A549 (cell line): ENCODE results near the gene FCN1. TPM values are rescaled to one million over a fixed set of nuclear protein-coding genes. Genes with fewer than 3 reads are reported as not detected.

Experiments
- ATAC-seq, 2 experiments: fragments of 200-7000 bp in 1 of 2; fragments of >200 bp in 1 of 2; cut with Nextera tagmentation in 1 of 2; cut with Tn5 transposase in 1 of 2; 3 replicates each; pipeline versions ENCODE4 v1.8.0 to v1.9.1; 2018 to 2020; ENCODE audit warnings: mild to moderate bottlenecking in 1 of 2, moderate library complexity in 1 of 2
- CTCF ChIA-PET: fragments of 300-600 bp; sonication (Branson Sonifier 250); formaldehyde crosslinking; extraction: SDS; loops from one replicate; lab custom pipeline; 2021; ENCODE audit warnings: antibody characterized with exemption, inconsistent platforms; lab: Yijun Ruan, JAX
- POLR2A ChIA-PET: fragments of 350-600 bp; formaldehyde crosslinking; extraction: SDS; loops from one replicate; lab custom pipeline; 2021; ENCODE audit warnings: antibody characterized with exemption, inconsistent platforms; lab: Yijun Ruan, JAX
- DNase-seq, 2 experiments: peaks; one replicate each; pipeline versions ENCODE4 v3.0.0 to v3.0.0-alpha.2; 2011 to 2016; ENCODE audit warnings: low read depth in 1 of 2, low spot score in 1 of 2
- FAIRE-seq: peaks from 2 replicates; lab custom pipeline; 2011; peaks lifted over from hg19 to GRCh38; lab: Jason Lieb, UNC
- H3K27ac ChIP-seq, 2 experiments: fragments of >200 bp; sonication (Bioruptor Twin); formaldehyde crosslinking; 3 replicates each; pipeline ENCODE4 v1.5.1; 2016 to 2017
- H3K4me1 ChIP-seq: fragments of >200 bp; sonication (Bioruptor Twin); formaldehyde crosslinking; 3 replicates; pipeline ENCODE4 v1.6.1; 2016
- H3K4me2 ChIP-seq: fragments of >200 bp; sonication (Bioruptor Twin); formaldehyde crosslinking; 3 replicates; pipeline ENCODE4 v1.6.1; 2016
- H3K4me3 ChIP-seq: fragments of >200 bp; sonication (Bioruptor Twin); formaldehyde crosslinking; 3 replicates; pipeline ENCODE4 v1.5.1; 2016
- H3K9me3 ChIP-seq: fragments of >200 bp; sonication (Bioruptor Twin); formaldehyde crosslinking; 3 replicates; pipeline ENCODE4 v1.6.1; 2016
- CBX2 ChIP-seq: fragments of 200-600 bp; sonication (generic); IDR thresholded peaks from 2 replicates; pipeline ENCODE4 v1.6.1; 2016; ENCODE audit warnings: low read depth, mild to moderate bottlenecking, borderline replicate concordance
- CHD4 ChIP-seq: fragments of 200-600 bp; sonication (generic); IDR thresholded peaks from 2 replicates; pipeline ENCODE4 v1.6.1; 2016; ENCODE audit warnings: antibody characterized with exemption, mild to moderate bottlenecking, borderline replicate concordance
- EHMT2 ChIP-seq: fragments of 200-600 bp; sonication (generic); IDR thresholded peaks from 2 replicates; pipeline ENCODE4 v1.6.1; 2016; ENCODE audit warnings: antibody characterized with exemption, low read depth, mild to moderate bottlenecking, moderate library complexity
- ESRRA ChIP-seq: fragments of 150-350 bp; IDR thresholded peaks from 2 replicates; pipeline ENCODE4 v1.6.1; 2014; ENCODE audit warnings: mild to moderate bottlenecking, low read length, borderline replicate concordance
- GATA3 ChIP-seq: IDR thresholded peaks from 2 replicates; pipeline ENCODE4 v1.6.1; 2012; ENCODE audit warnings: borderline replicate concordance
- HEYL ChIP-seq: fragments of 250-450 bp; sonication (Bioruptor Pico); IDR thresholded peaks from 2 replicates; pipeline ENCODE4 v1.8.0; 2021; ENCODE audit warnings: mild to moderate bottlenecking, moderate library complexity
- HOXA7 ChIP-seq: fragments of 250-450 bp; sonication (Bioruptor Pico); IDR thresholded peaks from 2 replicates; pipeline ENCODE4 v1.5.0; 2020; ENCODE audit warnings: mild to moderate bottlenecking, moderate library complexity
- HOXB5 ChIP-seq: fragments of 250-450 bp; sonication (Bioruptor Pico); IDR thresholded peaks from 2 replicates; pipeline ENCODE4 v1.5.0; 2020; ENCODE audit warnings: mild to moderate bottlenecking, moderate library complexity
- KDM5A ChIP-seq: fragments of 200-600 bp; sonication (generic); IDR thresholded peaks from 2 replicates; pipeline ENCODE4 v1.6.1; 2016; ENCODE audit warnings: antibody characterized with exemption, mild to moderate bottlenecking
- MAFK ChIP-seq: fragments of 450-650 bp; IDR thresholded peaks from 2 replicates; pipeline ENCODE4 v1.6.1; 2014; ENCODE audit not compliant: partially characterized antibody
- NPAS2 ChIP-seq: fragments of 250-450 bp; sonication (Bioruptor Pico); IDR thresholded peaks from 2 replicates; pipeline ENCODE4 v1.8.0; 2022; ENCODE audit warnings: mild to moderate bottlenecking, moderate library complexity, borderline replicate concordance
- PHF8 ChIP-seq: fragments of 200-600 bp; sonication (generic); IDR thresholded peaks from 2 replicates; pipeline ENCODE4 v1.6.1; 2016; ENCODE audit warnings: low read depth, mild to moderate bottlenecking, antibody characterized with exemption, moderate library complexity, borderline replicate concordance
- RAD21 ChIP-seq, 2 experiments: fragments of >200 bp in 1 of 2; sonication (Bioruptor Twin) in 1 of 2; formaldehyde crosslinking in 1 of 2; IDR thresholded peaks in 1 of 2; conservative IDR thresholded peaks in 1 of 2; 2 replicates in 1 of 2; 3 replicates in 1 of 2; pipeline ENCODE4 v1.6.1; 2012 to 2018; ENCODE audit warnings: inconsistent platforms in 1 of 2
- RNF2 ChIP-seq: fragments of 200-600 bp; sonication (generic); IDR thresholded peaks from 2 replicates; pipeline ENCODE4 v1.6.1; 2016; ENCODE audit warnings: low read depth, mild to moderate bottlenecking, antibody characterized with exemption, moderate library complexity, borderline replicate concordance
- SREBF2 ChIP-seq: fragments of 450-650 bp; IDR thresholded peaks from 2 replicates; pipeline ENCODE4 v1.6.1; 2014; ENCODE audit warnings: mild to moderate bottlenecking, moderate library complexity
- TP53 ChIP-seq: fragments of 250-450 bp; sonication (Bioruptor Pico); IDR thresholded peaks from 2 replicates; pipeline ENCODE4 v1.5.0; 2021; ENCODE audit warnings: mild to moderate bottlenecking, moderate library complexity
- ZC3H11A ChIP-seq: fragments of 450-650 bp; IDR thresholded peaks from 2 replicates; pipeline ENCODE4 v1.6.1; 2014; ENCODE audit warnings: antibody characterized with exemption, mild to moderate bottlenecking
- ZSCAN20 ChIP-seq: fragments of 250-450 bp; sonication (Bioruptor Pico); IDR thresholded peaks from 2 replicates; pipeline ENCODE4 v1.8.0; 2022; ENCODE audit warnings: mild to moderate bottlenecking, moderate library complexity
- WGBS: methylation state at CpG from one replicate; pipeline ENCODE4 v1.1.6; 2017; ENCODE audit errors: missing lambda C conversion rate; 5-methylcytosine and 5-hydroxymethylcytosine counted together
- polyA plus RNA-seq, 4 experiments: library from polyadenylated mRNA; depleted of rRNA in 3 of 4; stranded (reverse); fragments of >200 nt; fragmentation: RNase III in 1 of 4; extraction: RNeasy Plus Mini Kit Qiagen cat#74134 plus additional on column Dnase treatment in 1 of 4; gene quantifications; 2 replicates in 3 of 4; 3 replicates in 1 of 4; pipeline ENCODE4 v1.2.3, GENCODE V29; 2011 to 2017
- TF ChIP-seq, protein P1 (sequence below): fragments of 250-450 bp; sonication (Bioruptor Pico); IDR thresholded peaks from 2 replicates; pipeline ENCODE4 v1.5.0; 2020; ENCODE audit warnings: low read depth, mild to moderate bottlenecking, moderate library complexity
- TF ChIP-seq, protein P2 (sequence below): fragments of 200-600 bp; sonication (generic); IDR thresholded peaks from 2 replicates; pipeline ENCODE4 v1.6.1; 2016; ENCODE audit warnings: antibody characterized with exemption, mild to moderate bottlenecking, moderate library complexity
- TF ChIP-seq, protein P3 (sequence below): fragments of >200 bp; sonication (Bioruptor Twin); formaldehyde crosslinking; IDR thresholded peaks from 3 replicates; pipeline ENCODE4 v1.6.1; 2016
- TF ChIP-seq, protein P4 (sequence below): fragments of >200 bp; sonication (Bioruptor Twin); formaldehyde crosslinking; IDR thresholded peaks from 2 replicates; pipeline ENCODE4 v1.6.1; 2016

FCN1 gene
- polyA plus RNA-seq, 2 of the 4 experiments (the other 2 are of a cell fraction), result not detected

DNA sequence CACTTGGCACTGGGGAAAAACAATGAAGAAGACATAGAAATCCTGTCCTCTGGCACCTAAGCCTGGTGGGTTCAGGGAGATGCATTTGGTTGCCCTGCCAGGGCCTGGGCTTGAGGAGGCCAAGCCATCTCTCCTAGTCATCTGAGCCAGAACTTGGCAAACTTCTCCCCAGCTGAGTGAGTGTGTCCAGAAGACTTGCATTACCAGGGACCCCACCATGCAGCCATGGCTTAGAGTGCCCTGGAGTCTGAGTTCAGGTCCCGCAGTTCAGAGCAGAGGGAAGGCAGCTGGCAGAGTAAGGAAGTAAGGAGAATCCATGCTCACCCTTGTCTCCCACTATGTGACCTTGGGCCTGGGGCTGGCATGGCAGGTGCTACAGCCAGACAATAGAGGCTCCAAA is 37.4 kb upstream of the FCN1 start:
- no peak for FAIRE-seq
- ATAC-seq, result no peak
- no peaks in the 10 kb centered on the region for H3K4me1 ChIP-seq
- peaks cover 2% of the 10 kb centered on the region; the same call in 1 of the 3 replicates for H3K9me3 ChIP-seq
- H3K27ac ChIP-seq, result no peak overlapping the region
- TF ChIP-seq, protein P1, sequence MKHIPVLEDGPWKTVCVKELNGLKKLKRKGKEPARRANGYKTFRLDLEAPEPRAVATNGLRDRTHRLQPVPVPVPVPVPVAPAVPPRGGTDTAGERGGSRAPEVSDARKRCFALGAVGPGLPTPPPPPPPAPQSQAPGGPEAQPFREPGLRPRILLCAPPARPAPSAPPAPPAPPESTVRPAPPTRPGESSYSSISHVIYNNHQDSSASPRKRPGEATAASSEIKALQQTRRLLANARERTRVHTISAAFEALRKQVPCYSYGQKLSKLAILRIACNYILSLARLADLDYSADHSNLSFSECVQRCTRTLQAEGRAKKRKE (CRISPR knock-in tag), result no peak
- TF ChIP-seq, protein P2, sequence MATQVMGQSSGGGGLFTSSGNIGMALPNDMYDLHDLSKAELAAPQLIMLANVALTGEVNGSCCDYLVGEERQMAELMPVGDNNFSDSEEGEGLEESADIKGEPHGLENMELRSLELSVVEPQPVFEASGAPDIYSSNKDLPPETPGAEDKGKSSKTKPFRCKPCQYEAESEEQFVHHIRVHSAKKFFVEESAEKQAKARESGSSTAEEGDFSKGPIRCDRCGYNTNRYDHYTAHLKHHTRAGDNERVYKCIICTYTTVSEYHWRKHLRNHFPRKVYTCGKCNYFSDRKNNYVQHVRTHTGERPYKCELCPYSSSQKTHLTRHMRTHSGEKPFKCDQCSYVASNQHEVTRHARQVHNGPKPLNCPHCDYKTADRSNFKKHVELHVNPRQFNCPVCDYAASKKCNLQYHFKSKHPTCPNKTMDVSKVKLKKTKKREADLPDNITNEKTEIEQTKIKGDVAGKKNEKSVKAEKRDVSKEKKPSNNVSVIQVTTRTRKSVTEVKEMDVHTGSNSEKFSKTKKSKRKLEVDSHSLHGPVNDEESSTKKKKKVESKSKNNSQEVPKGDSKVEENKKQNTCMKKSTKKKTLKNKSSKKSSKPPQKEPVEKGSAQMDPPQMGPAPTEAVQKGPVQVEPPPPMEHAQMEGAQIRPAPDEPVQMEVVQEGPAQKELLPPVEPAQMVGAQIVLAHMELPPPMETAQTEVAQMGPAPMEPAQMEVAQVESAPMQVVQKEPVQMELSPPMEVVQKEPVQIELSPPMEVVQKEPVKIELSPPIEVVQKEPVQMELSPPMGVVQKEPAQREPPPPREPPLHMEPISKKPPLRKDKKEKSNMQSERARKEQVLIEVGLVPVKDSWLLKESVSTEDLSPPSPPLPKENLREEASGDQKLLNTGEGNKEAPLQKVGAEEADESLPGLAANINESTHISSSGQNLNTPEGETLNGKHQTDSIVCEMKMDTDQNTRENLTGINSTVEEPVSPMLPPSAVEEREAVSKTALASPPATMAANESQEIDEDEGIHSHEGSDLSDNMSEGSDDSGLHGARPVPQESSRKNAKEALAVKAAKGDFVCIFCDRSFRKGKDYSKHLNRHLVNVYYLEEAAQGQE, result no peak
- TF ChIP-seq ZC3H11A, result no peak
- TF ChIP-seq, protein P3, sequence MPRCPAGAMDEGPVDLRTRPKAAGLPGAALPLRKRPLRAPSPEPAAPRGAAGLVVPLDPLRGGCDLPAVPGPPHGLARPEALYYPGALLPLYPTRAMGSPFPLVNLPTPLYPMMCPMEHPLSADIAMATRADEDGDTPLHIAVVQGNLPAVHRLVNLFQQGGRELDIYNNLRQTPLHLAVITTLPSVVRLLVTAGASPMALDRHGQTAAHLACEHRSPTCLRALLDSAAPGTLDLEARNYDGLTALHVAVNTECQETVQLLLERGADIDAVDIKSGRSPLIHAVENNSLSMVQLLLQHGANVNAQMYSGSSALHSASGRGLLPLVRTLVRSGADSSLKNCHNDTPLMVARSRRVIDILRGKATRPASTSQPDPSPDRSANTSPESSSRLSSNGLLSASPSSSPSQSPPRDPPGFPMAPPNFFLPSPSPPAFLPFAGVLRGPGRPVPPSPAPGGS, result no peak
- TF ChIP-seq, protein P4, sequence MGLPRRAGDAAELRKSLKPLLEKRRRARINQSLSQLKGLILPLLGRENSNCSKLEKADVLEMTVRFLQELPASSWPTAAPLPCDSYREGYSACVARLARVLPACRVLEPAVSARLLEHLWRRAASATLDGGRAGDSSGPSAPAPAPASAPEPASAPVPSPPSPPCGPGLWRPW, result no peak
- TF ChIP-seq CHD4, result no peak
- no peak for TF ChIP-seq KDM5A
- TF ChIP-seq RNF2, result no peak
- TF ChIP-seq SREBF2, result no peak
- no peak for TF ChIP-seq PHF8
- no peak for TF ChIP-seq GATA3
- TF ChIP-seq ZSCAN20 (CRISPR knock-in tag), result no peak
- no peak for TF ChIP-seq TP53 (CRISPR knock-in tag)
- no peak for TF ChIP-seq CBX2
- TF ChIP-seq HEYL (CRISPR knock-in tag), result no peak
- no peak for TF ChIP-seq HOXA7 (CRISPR knock-in tag)
- no peak for TF ChIP-seq RAD21 (conservative IDR thresholded peaks at IDR 0.05 in 1 of 2, IDR thresholded peaks at IDR 0.05 in 1 of 2)
- TF ChIP-seq EHMT2, result no peak
- no peak for TF ChIP-seq NPAS2 (CRISPR knock-in tag)
- no peak for TF ChIP-seq HOXB5
- DNase-seq, result no peak
- ChIA-PET POLR2A (no interaction called here), CTCF (interaction anchor here (1.0 to 1.6 kb wide), 2 partner anchors 13 to 17 kb away, joined by 3 to 5 read pairs; no protein-coding TSS in a partner anchor)
- 83% methylated on average over 1 of the region's 1 CpG for WGBS
- no peak overlapping the region for H3K4me3 ChIP-seq
- no peak overlapping the region for H3K4me2 ChIP-seq

DNA sequence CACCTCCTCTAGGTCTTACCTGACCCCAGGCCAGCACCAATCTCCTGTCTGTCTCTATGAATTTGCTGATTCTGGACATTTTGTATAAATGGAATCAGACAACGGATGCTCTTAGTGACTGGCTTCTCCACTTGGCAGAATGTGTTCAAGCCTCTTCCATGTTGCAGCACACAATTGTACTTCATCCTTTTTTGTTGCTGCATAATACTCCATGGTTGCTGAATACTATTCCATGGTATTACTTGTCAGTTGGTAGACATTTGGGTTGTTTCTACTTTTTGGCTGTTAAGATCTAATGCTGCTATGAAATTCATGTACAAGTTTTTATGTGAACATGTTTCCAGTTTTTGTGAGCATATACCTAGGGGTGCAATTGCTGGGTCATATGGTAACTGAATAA is 34.3 kb upstream of the FCN1 start:
- POLR2A ChIA-PET, result no interaction called here
- WGBS, result 38% methylated on average over 1 of the region's 1 CpG
- ATAC-seq (no peak), DNase-seq (no peak), FAIRE-seq (no peak)
- no peaks in the 10 kb centered on the region for H3K4me1 ChIP-seq
- no peak for TF ChIP-seq ESRRA
- no peak for TF ChIP-seq SREBF2
- peak; percentile 47 for TF ChIP-seq MAFK
- no peak overlapping the region for H3K4me3 ChIP-seq
- H3K27ac ChIP-seq, result no peak overlapping the region
- H3K9me3 ChIP-seq, result peaks cover 2% of the 10 kb centered on the region; the same call in 1 of the 3 replicates
- no peak overlapping the region for H3K4me2 ChIP-seq
- CTCF ChIA-PET, result no interaction called here
